HL-60 (cell line): ENCODE data around the gene PPA1.

Source experiments
- DNase-seq, 2 experiments: peaks; one replicate each; pipeline ENCODE4 v3.0.0-alpha.2; 2010 to 2020; ENCODE audit warnings: low read depth in 1 of 2, low spot score in 1 of 2
- H3K27ac ChIP-seq: fragments of 250-450 bp; sonication (Bioruptor Pico); replicated peaks from 2 replicates; pipeline ENCODE4 v1.5.1; 2020; ENCODE audit warnings: mild to moderate bottlenecking, moderate library complexity
- H3K27me3 ChIP-seq: fragments of 250-450 bp; sonication (Bioruptor Pico); 2 replicates; pipeline ENCODE4 v1.5.1; 2021; ENCODE audit warnings: mild to moderate bottlenecking, moderate library complexity; ENCODE audit not compliant: insufficient read depth, poor library complexity, severe bottlenecking
- H3K4me3 ChIP-seq: replicated peaks from 2 replicates; pipeline ENCODE4 v1.5.1; 2011; ENCODE audit warnings: mild to moderate bottlenecking, control low read depth, low read length; ENCODE audit not compliant: insufficient read depth
- GABPA ChIP-seq: IDR thresholded peaks from 2 replicates; pipeline ENCODE4 v1.6.1; 2012; ENCODE audit warnings: low read depth
- POLR2AphosphoS5 ChIP-seq: IDR thresholded peaks from 2 replicates; pipeline ENCODE4 v1.6.1; 2012; ENCODE audit warnings: low read depth
- SPI1 ChIP-seq: IDR thresholded peaks from 2 replicates; pipeline ENCODE4 v1.6.1; 2012; ENCODE audit warnings: low read depth, mild to moderate bottlenecking, borderline replicate concordance
- TF ChIP-seq, protein P1 (sequence below): IDR thresholded peaks from one replicate; pipeline ENCODE4 v1.5.1; 2011; ENCODE audit warnings: low read length, control low read depth, inconsistent platforms; ENCODE audit not compliant: insufficient read depth
- TF ChIP-seq, protein P2 (sequence below): IDR thresholded peaks from 2 replicates; pipeline ENCODE4 v1.6.1; 2012; ENCODE audit warnings: low read depth; ENCODE audit not compliant: insufficient replicate concordance

Gene PPA1

GRCh38 chr10:70254778-70255328 lies 21.6 kb upstream of the PPA1 start:
- no peak overlapping the region for H3K4me3 ChIP-seq
- H3K27me3 ChIP-seq, result peaks cover 16% of the 10 kb centered on the region

GRCh38 chr10:70253878-70254765 lies 20.9 kb upstream of the PPA1 start:
- TF ChIP-seq POLR2AphosphoS5 (no peak), SPI1 (no peak), GABPA (no peak)
- TF ChIP-seq, protein P1, sequence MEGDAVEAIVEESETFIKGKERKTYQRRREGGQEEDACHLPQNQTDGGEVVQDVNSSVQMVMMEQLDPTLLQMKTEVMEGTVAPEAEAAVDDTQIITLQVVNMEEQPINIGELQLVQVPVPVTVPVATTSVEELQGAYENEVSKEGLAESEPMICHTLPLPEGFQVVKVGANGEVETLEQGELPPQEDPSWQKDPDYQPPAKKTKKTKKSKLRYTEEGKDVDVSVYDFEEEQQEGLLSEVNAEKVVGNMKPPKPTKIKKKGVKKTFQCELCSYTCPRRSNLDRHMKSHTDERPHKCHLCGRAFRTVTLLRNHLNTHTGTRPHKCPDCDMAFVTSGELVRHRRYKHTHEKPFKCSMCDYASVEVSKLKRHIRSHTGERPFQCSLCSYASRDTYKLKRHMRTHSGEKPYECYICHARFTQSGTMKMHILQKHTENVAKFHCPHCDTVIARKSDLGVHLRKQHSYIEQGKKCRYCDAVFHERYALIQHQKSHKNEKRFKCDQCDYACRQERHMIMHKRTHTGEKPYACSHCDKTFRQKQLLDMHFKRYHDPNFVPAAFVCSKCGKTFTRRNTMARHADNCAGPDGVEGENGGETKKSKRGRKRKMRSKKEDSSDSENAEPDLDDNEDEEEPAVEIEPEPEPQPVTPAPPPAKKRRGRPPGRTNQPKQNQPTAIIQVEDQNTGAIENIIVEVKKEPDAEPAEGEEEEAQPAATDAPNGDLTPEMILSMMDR, result no peak
- TF ChIP-seq, protein P2, sequence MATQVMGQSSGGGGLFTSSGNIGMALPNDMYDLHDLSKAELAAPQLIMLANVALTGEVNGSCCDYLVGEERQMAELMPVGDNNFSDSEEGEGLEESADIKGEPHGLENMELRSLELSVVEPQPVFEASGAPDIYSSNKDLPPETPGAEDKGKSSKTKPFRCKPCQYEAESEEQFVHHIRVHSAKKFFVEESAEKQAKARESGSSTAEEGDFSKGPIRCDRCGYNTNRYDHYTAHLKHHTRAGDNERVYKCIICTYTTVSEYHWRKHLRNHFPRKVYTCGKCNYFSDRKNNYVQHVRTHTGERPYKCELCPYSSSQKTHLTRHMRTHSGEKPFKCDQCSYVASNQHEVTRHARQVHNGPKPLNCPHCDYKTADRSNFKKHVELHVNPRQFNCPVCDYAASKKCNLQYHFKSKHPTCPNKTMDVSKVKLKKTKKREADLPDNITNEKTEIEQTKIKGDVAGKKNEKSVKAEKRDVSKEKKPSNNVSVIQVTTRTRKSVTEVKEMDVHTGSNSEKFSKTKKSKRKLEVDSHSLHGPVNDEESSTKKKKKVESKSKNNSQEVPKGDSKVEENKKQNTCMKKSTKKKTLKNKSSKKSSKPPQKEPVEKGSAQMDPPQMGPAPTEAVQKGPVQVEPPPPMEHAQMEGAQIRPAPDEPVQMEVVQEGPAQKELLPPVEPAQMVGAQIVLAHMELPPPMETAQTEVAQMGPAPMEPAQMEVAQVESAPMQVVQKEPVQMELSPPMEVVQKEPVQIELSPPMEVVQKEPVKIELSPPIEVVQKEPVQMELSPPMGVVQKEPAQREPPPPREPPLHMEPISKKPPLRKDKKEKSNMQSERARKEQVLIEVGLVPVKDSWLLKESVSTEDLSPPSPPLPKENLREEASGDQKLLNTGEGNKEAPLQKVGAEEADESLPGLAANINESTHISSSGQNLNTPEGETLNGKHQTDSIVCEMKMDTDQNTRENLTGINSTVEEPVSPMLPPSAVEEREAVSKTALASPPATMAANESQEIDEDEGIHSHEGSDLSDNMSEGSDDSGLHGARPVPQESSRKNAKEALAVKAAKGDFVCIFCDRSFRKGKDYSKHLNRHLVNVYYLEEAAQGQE, result no peak

More at GRCh38 chr10:70254778-70255328, 21.6 kb upstream of the PPA1 start:
- no peak for TF ChIP-seq SPI1
- TF ChIP-seq, protein P1, result no peak
- TF ChIP-seq GABPA, result no peak
- TF ChIP-seq POLR2AphosphoS5, result no peak
- TF ChIP-seq, protein P2, result no peak
- no peak for DNase-seq
- no peak overlapping the region for H3K27ac ChIP-seq

GRCh38 chr10:70250961-70251680 lies 17.9 kb upstream of the PPA1 start:
- no peak overlapping the region for H3K27ac ChIP-seq
- no peak for DNase-seq
- H3K27me3 ChIP-seq, result peaks cover 19% of the 10 kb centered on the region
- TF ChIP-seq, protein P1, result no peak
- TF ChIP-seq POLR2AphosphoS5 (no peak), SPI1 (no peak), GABPA (no peak)
- TF ChIP-seq, protein P2, result no peak
- no peak overlapping the region for H3K4me3 ChIP-seq

More at GRCh38 chr10:70253878-70254765, 20.9 kb upstream of the PPA1 start:
- Histone ChIP-seq H3K27ac (no peak overlapping the region), H3K4me3 (no peak overlapping the region), H3K27me3 (peaks cover 16% of the 10 kb centered on the region)
- DNase-seq, result no peak
